HUDEP-2 (cell line): ENCODE results near the gene ELL3.
"Not testable (repeated sequence)": the region's sequence is repeated elsewhere in the genome, so short reads cannot be mapped to it uniquely, and the experiment has no call there.

Source experiments
- DNase-seq, 76 experiments: peaks; one replicate each; lab custom pipeline; 2025; ENCODE audit not compliant: unreplicated experiment in 76 of 76; lab: John Stamatoyannopoulos, UW

ELL3 gene

DNA sequence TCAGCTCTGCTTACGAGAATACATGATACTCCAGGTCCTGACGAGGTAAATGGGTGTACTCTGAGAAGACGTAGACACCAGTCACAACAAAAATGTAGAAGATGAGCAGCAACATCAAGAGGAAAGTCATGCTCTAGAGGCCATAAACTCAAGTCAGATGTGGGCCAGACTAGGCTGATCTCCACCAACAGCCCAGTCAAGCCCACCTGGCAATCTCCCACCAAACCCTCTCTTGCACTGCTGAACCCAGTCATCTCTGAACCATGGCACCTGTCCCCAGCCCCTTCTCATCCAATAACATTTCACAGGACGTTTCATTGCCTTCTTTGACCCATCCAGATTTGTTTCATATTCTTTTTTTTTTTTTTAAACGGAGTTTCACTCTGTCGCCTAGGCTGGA lies 41.4 kb downstream of the ELL3 start:
- no peak for DNase-seq

DNA sequence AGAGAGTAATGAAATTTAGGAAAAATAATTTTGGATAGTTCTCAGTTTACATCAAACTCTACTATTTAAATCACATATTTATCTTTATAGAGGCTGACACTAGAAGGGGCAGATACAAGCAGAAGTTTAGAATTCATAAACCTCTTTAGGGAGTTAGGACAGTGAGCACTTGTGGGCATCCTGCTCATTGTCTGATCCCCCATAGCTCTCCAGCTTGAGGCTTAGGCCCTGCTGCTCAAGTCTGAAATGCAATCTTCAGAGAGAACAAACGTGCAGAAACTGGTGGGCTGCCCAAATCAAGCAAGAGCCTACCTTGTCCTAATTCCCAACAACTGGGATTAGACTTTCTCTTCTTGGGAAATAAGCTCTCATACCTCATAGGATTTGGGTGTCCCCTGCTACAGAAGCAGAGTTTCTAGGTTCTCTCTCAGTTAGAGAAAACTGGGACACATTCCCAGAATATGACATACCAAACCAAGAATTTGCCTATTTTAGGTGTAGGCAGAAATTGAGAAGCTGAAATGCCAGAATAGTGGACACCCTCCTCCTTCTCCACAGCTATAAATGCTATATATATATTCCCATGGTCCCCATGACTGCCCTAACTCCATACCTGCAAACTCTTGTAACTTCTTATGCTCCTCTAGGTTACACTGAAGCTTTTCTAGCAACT lies 48.6 kb downstream of the ELL3 start:
- DNase-seq, result not testable (repeated sequence)

DNA sequence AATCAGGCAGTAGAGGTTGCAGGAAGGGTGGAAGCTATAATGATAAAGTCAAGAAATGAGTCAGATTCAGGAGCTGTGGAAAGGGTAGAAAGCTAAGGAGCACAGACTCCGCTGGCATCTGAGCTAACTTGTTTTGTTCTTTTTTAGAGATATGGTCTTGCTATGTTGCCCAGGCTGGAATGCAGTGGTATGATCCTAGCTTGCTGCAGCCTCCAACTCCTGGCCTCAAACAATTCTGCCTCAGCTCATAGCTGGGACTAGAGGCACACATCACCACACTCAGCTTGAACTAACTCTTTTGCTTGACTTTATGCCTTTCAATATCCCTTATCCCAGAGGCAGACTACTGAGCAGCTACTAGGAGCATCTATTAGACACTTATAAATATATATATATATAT lies 50.5 kb downstream of the ELL3 start:
- DNase-seq, result not testable (repeated sequence)

DNA sequence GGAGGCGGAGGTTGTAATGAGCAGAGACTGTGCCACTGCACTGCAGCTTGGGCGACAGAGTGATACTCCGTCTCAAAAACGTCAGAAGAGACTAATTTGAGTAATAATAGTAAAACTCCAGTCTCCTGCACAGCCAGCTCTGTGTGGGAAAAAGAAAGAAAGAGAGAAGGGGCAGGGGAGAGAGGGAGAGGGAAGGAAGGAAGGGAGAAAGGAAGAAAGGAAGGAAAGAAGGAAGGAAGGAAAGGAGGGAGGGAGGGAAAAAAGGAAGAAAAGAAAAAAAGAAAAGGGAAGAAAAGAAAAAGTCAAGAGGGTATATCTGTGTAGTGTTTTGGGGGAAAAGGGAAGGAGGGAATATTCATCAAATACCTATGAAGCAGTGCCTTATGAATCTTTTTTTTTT lies 53.6 kb downstream of the ELL3 start:
- DNase-seq, result no peak
